NB4 (cell line): Measurements from ENCODE around the gene SPARC.

Experiments used
- POLR2A ChIP-seq: IDR thresholded peaks from 2 replicates; pipeline ENCODE4 v1.6.1; 2011; ENCODE audit warnings: mild to moderate bottlenecking; ENCODE audit not compliant: insufficient read length; ENCODE audit errors: extremely low read depth
- TF ChIP-seq, protein P1 (sequence below): IDR thresholded peaks from one replicate; pipeline ENCODE4 v1.5.1; 2012; ENCODE audit warnings: low read depth, low read length

DNA sequence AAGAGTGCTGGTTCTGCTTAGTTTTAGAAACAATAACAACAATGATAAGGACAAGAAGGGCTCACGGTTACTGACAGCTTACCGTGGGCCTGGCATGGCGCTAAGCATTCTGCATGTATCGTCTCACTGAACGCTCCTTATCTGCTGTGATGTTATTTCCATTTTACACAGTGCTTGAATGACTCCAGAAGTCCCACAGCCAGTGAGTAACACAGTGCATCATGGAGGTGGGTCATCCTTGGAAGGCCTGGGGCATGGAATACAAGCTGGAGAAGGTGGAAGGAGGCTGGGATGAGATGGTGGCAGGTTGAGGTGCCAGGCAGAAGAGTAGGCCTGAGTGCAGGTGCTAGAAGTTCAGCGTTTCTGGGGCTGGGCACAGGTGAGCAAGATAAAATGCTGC, 59.1 kb downstream of the SPARC start:
- TF ChIP-seq, protein P1, sequence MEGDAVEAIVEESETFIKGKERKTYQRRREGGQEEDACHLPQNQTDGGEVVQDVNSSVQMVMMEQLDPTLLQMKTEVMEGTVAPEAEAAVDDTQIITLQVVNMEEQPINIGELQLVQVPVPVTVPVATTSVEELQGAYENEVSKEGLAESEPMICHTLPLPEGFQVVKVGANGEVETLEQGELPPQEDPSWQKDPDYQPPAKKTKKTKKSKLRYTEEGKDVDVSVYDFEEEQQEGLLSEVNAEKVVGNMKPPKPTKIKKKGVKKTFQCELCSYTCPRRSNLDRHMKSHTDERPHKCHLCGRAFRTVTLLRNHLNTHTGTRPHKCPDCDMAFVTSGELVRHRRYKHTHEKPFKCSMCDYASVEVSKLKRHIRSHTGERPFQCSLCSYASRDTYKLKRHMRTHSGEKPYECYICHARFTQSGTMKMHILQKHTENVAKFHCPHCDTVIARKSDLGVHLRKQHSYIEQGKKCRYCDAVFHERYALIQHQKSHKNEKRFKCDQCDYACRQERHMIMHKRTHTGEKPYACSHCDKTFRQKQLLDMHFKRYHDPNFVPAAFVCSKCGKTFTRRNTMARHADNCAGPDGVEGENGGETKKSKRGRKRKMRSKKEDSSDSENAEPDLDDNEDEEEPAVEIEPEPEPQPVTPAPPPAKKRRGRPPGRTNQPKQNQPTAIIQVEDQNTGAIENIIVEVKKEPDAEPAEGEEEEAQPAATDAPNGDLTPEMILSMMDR, result no peak
- TF ChIP-seq POLR2A, result no peak
